ENCODE measurements around the gene TM4SF18.
"Not testable (repeated sequence)": the region's sequence is repeated elsewhere in the genome, so short reads cannot be mapped to it uniquely, and the experiment has no call there.

The TM4SF18 gene

GRCh38 chr3:149368201-149368673, 34.8 kb upstream of the TM4SF18 start:
- no peak for DNase-seq

- peak; percentile 42 for DNase-seq
Measured at GRCh38 chr3:149366941-149367840, 33.8 kb upstream of the TM4SF18 start.

- no peak for DNase-seq
Measured at GRCh38 chr3:149366031-149366430, 32.6 kb upstream of the TM4SF18 start.

GRCh38 chr3:149364624-149365023, 31.2 kb upstream of the TM4SF18 start:
- no peak for DNase-seq

GRCh38 chr3:149363053-149363452, 29.6 kb upstream of the TM4SF18 start:
- no peak for DNase-seq

GRCh38 chr3:149362366-149362765, 28.9 kb upstream of the TM4SF18 start:
- DNase-seq: no peak

GRCh38 chr3:149356630-149357029, 23.2 kb upstream of the TM4SF18 start:
- no peak for DNase-seq

GRCh38 chr3:149356044-149356592, 22.7 kb upstream of the TM4SF18 start:
- no peak for DNase-seq

- no peak for DNase-seq
Measured at GRCh38 chr3:149353581-149354184, 20.2 kb upstream of the TM4SF18 start.

GRCh38 chr3:149352556-149352955, 19.1 kb upstream of the TM4SF18 start:
- DNase-seq: peak; percentile 55

- no peak for DNase-seq
Measured at GRCh38 chr3:149343951-149344350, 10.5 kb upstream of the TM4SF18 start.

GRCh38 chr3:149342413-149343380, 9.3 kb upstream of the TM4SF18 start:
- DNase-seq: no peak

- no peak for DNase-seq
Measured at GRCh38 chr3:149340310-149340933, 7.0 kb upstream of the TM4SF18 start.

GRCh38 chr3:149339931-149340309, 6.5 kb upstream of the TM4SF18 start:
- no peak for DNase-seq

GRCh38 chr3:149337486-149337885, 4.0 kb upstream of the TM4SF18 start:
- not testable (repeated sequence) for DNase-seq

- no peak for DNase-seq
Measured at GRCh38 chr3:149336925-149337324, 3.5 kb upstream of the TM4SF18 start.

GRCh38 chr3:149332771-149333170, 665 bp downstream of the TM4SF18 start:
- DNase-seq: no peak

GRCh38 chr3:149332227-149332765, 1.1 kb downstream of the TM4SF18 start:
- DNase-seq: no peak

- no peak for DNase-seq
Measured at GRCh38 chr3:149331396-149331795, 2.0 kb downstream of the TM4SF18 start.

GRCh38 chr3:149330609-149331331, 2.7 kb downstream of the TM4SF18 start:
- DNase-seq: no peak

- DNase-seq: no peak
Measured at GRCh38 chr3:149327156-149327555, 6.3 kb downstream of the TM4SF18 start.

Measured in activated CD4-positive, alpha-beta T cell treated with anti-CD3 and anti-CD28 coated beads for 48 hours (primary cell).